Psoas muscle (tissue), 8 donors: ENCODE data around the gene NDUFA8. TPM values are rescaled to one million over a fixed set of nuclear protein-coding genes. Genes with fewer than 3 reads are reported as not detected.

Experiments used
- ATAC-seq, 4 donors: fragments of 200-7000 bp; cut with Tn5 transposase; one replicate each; pipeline ENCODE4 v1.9.1; 2020; ENCODE audit warnings: moderate library complexity in 3 of 4, mild to moderate bottlenecking in 2 of 4
- DNase-seq, 2 donors: peaks; one replicate each; pipeline ENCODE4 v3.0.0-alpha.2; 2020
- H3K27ac ChIP-seq: fragments of 200-600 bp; one replicate; pipeline ENCODE4 v1.8.0; 2022
- H3K27me3 ChIP-seq, 3 donors: fragments of 200-600 bp in 1 of 3; one replicate each; pipeline versions ENCODE4 v1.6.1 to v1.8.0; 2013 to 2022; ENCODE audit warnings: low read length in 2 of 3, mild to moderate bottlenecking in 2 of 3, moderate library complexity in 1 of 3; ENCODE audit not compliant: insufficient read depth in 3 of 3
- H3K36me3 ChIP-seq, 2 donors: fragments of 200-600 bp in 1 of 2; one replicate each; pipeline versions ENCODE4 v1.6.1 to v1.8.0; 2013 to 2022; ENCODE audit warnings: low read depth in 1 of 2, mild to moderate bottlenecking in 1 of 2, moderate library complexity in 1 of 2; ENCODE audit not compliant: insufficient read depth in 1 of 2
- H3K4me1 ChIP-seq: fragments of 200-600 bp; one replicate; pipeline ENCODE4 v1.8.0; 2022
- H3K4me3 ChIP-seq: fragments of 200-600 bp; one replicate; pipeline ENCODE4 v1.8.0; 2022; ENCODE audit warnings: mild to moderate bottlenecking
- H3K9me3 ChIP-seq: fragments of 200-600 bp; one replicate; pipeline ENCODE4 v1.8.0; 2022
- CTCF ChIP-seq: fragments of 200-600 bp; IDR thresholded peaks from one replicate; pipeline ENCODE4 v1.8.0; 2022; ENCODE audit warnings: antibody characterized with exemption
- WGBS, 3 donors: extraction: QIAGEN DNeasy Blood & Tissue Kit; methylation state at CpG; one replicate each; pipeline versions ENCODE4 v1.1.6 to v1.1.7; 2013; 5-methylcytosine and 5-hydroxymethylcytosine counted together
- intact Hi-C, 2 donors: fragments of 100-400 bp; cut with DNase I; formaldehyde crosslinking; loops; one replicate each; pipeline versions ENCODE4 v1.11.0 to v1.14.2; 2022
- polyA plus RNA-seq, 3 donors: library from polyadenylated mRNA; stranded (reverse); fragments of 200-250 nt; gene quantifications; one replicate each; pipeline ENCODE4 v1.2.3, GENCODE V29; 2013
- total RNA-seq, 4 donors: library from RNA; stranded (reverse); fragmentation: NEBNext Ultra II Directional in 2 of 4; extraction: Animal tissue kit (Norgen Biotek cat#: 25700) in 2 of 4; gene quantifications; one replicate each; pipeline versions ENCODE4 v1.2.1 to v1.2.4, GENCODE V29; 2021 to 2023
- donor health status: healthy with polysubstance abuse.
- donor health status: DM: no; HTN: no; CAD: no; lungs with moderate emphysema.
- donor health status: Bipolar disorder and iron deficiency.
- donor health status: healthy.
- donor health status: DM: yes; HTN: yes; CAD: no.
- donor health status: DM: no; HTN: no; CAD: no.
- donor health status: DM: no; HTN: no; CAD: no.
- donor health status: DM: yes; HTN: yes; CAD: no.

The NDUFA8 gene
- total and polyA plus RNA-seq, 7 donors: 78.9 to 257 (median 148) TPM

- Histone ChIP-seq H3K9me3 (no peaks in the 10 kb centered on the region), H3K4me1 (no peaks in the 10 kb centered on the region), H3K27me3 (peaks cover 0 to 9% (median 2%) of the 10 kb centered on the region in 3 donors), H3K36me3 (no peaks in the 10 kb centered on the region), H3K27ac (no peak overlapping the region), H3K4me3 (no peak overlapping the region)
- no peak for TF ChIP-seq CTCF
- ATAC-seq: no peak
- 82 to 88% (median 86%) methylated on average over 8 of the region's 8 CpGs for WGBS, 3 donors
- intact Hi-C loops: no loop called here
- DNase-seq: no peak
Measured at GRCh38 chr9:122186777-122187470, 27.3 kb upstream of the NDUFA8 start.

GRCh38 chr9:122186301-122186700 is 26.7 kb upstream of the NDUFA8 start:
- WGBS, 3 donors: 79% methylated on average over 5 of the region's 5 CpGs
- no peak for ATAC-seq
- no peak overlapping the region for H3K27ac ChIP-seq
- no peaks in the 10 kb centered on the region for H3K36me3 ChIP-seq
- H3K27me3 ChIP-seq: peaks cover 0 to 13% (median 3%) of the 10 kb centered on the region in 3 donors
- no peak for TF ChIP-seq CTCF
- DNase-seq: no peak
- no peaks in the 10 kb centered on the region for H3K4me1 ChIP-seq
- intact Hi-C loops: no loop called here
- no peak overlapping the region for H3K4me3 ChIP-seq
- no peaks in the 10 kb centered on the region for H3K9me3 ChIP-seq

- TF ChIP-seq CTCF: no peak
- WGBS, 3 donors: 65 to 75% (median 72%) methylated on average over 1 of the region's 1 CpG
- Histone ChIP-seq H3K36me3 (no peaks in the 10 kb centered on the region), H3K4me3 (no peak overlapping the region), H3K27me3 (peaks cover 0 to 13% (median 3%) of the 10 kb centered on the region in 3 donors), H3K27ac (no peak overlapping the region), H3K4me1 (no peaks in the 10 kb centered on the region), H3K9me3 (no peaks in the 10 kb centered on the region)
- DNase-seq: no peak
- intact Hi-C loops: no loop called here
- ATAC-seq: no peak
Measured at GRCh38 chr9:122184551-122184950, 25.0 kb upstream of the NDUFA8 start.

- ATAC-seq (no peak), DNase-seq (no peak)
- Histone ChIP-seq H3K27ac (no peak overlapping the region), H3K4me1 (no peaks in the 10 kb centered on the region), H3K36me3 (no peaks in the 10 kb centered on the region), H3K27me3 (peaks cover 0 to 13% (median 3%) of the 10 kb centered on the region in 3 donors), H3K4me3 (no peak overlapping the region), H3K9me3 (no peaks in the 10 kb centered on the region)
- intact Hi-C loops: no loop called here
- WGBS, 3 donors: 59 to 67% (median 63%) methylated on average over 7 of the region's 7 CpGs
- TF ChIP-seq CTCF: no peak
Measured at GRCh38 chr9:122183501-122183900, 23.9 kb upstream of the NDUFA8 start.

GRCh38 chr9:122180633-122181032 is 21.1 kb upstream of the NDUFA8 start:
- no peaks in the 10 kb centered on the region for H3K4me1 ChIP-seq
- intact Hi-C loops: no loop called here
- no peak for TF ChIP-seq CTCF
- no peaks in the 10 kb centered on the region for H3K9me3 ChIP-seq
- peaks cover 0 to 13% (median 5%) of the 10 kb centered on the region in 3 donors for H3K27me3 ChIP-seq
- WGBS, 3 donors: 37 to 59% (median 40%) methylated on average over 4 of the region's 4 CpGs
- no peak overlapping the region for H3K27ac ChIP-seq
- ATAC-seq (no peak), DNase-seq (no peak)
- H3K36me3 ChIP-seq: no peaks in the 10 kb centered on the region
- no peak overlapping the region for H3K4me3 ChIP-seq
